HG02943 (cell line): ENCODE results near the gene C1QTNF6.

Experiments used
- ATAC-seq: cut with Tn5 transposase; IDR thresholded peaks from one replicate; pipeline ENCODE4 v1.9.1; 2021; ENCODE audit warnings: mild to moderate bottlenecking, low read depth, moderate library complexity; ENCODE audit not compliant: unreplicated experiment

C1QTNF6 gene

GRCh38 chr22:37224757-37225420 lies 36.8 kb upstream of the C1QTNF6 start:
- ATAC-seq, result no peak

GRCh38 chr22:37223965-37224551 lies 36.0 kb upstream of the C1QTNF6 start:
- ATAC-seq, result no peak

GRCh38 chr22:37222440-37222971 lies 34.5 kb upstream of the C1QTNF6 start:
- no peak for ATAC-seq

- no peak for ATAC-seq
These were observed 33.6 kb upstream of the C1QTNF6 start for GRCh38 chr22:37221424-37222333.

- no peak for ATAC-seq
These were observed 32.5 kb upstream of the C1QTNF6 start for GRCh38 chr22:37220543-37220981.

GRCh38 chr22:37219533-37219932 lies 31.5 kb upstream of the C1QTNF6 start:
- peak; percentile 10 for ATAC-seq

GRCh38 chr22:37218771-37219411 lies 30.8 kb upstream of the C1QTNF6 start:
- peak; percentile 75 for ATAC-seq

- peak; percentile 21 for ATAC-seq
These were observed 30.3 kb upstream of the C1QTNF6 start for GRCh38 chr22:37218399-37218770.

GRCh38 chr22:37215890-37216289 lies 27.8 kb upstream of the C1QTNF6 start:
- no peak for ATAC-seq

- ATAC-seq, result no peak
These were observed 26.6 kb upstream of the C1QTNF6 start for GRCh38 chr22:37214731-37215030.

- no peak for ATAC-seq
These were observed 26.1 kb upstream of the C1QTNF6 start for GRCh38 chr22:37213941-37214730.

- no peak for ATAC-seq
These were observed 25.3 kb upstream of the C1QTNF6 start for GRCh38 chr22:37213218-37213855.

- no peak for ATAC-seq
These were observed 24.3 kb upstream of the C1QTNF6 start, which contains the start of gene SSTR3 for GRCh38 chr22:37212174-37212906. SSTR3 (minus strand) TSS chr22:37212477; CDS start chr22:37207803, 4,674 bp downstream.

GRCh38 chr22:37211866-37212173 lies 23.8 kb upstream of the C1QTNF6 start:
- no peak for ATAC-seq

GRCh38 chr22:37211075-37211865 lies 23.2 kb upstream of the C1QTNF6 start:
- ATAC-seq, result no peak

- no peak for ATAC-seq
These were observed 22.2 kb upstream of the C1QTNF6 start for GRCh38 chr22:37210041-37210803.

GRCh38 chr22:37209140-37209845 lies 21.2 kb upstream of the C1QTNF6 start:
- ATAC-seq, result no peak
